HG02588 (cell line): ENCODE measurements around the gene FZD10.

Experiments used
- ATAC-seq: cut with Tn5 transposase; IDR thresholded peaks from one replicate; pipeline ENCODE4 v1.9.1; 2021; ENCODE audit warnings: mild to moderate bottlenecking, moderate library complexity; ENCODE audit not compliant: unreplicated experiment

Gene FZD10

DNA sequence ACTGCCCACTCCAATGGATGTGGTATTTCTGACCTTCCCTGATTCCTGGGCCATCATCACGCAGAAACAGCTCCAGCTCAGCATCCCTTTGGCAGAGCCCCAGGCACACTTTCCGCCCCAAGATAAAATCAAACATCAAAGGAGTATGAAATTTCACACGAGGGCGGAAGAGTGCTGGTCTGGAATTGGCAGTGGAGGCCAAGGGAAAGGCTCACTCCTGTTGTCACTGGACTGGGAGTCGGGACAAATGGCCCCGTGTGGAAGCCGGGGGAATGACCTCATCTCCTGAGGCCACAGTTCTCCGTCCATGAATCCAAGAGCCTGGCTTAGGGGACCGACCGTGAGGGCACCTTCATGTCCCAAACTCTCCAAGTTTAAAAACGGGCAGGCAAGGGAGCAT, 40.9 kb downstream of the FZD10 start:
- ATAC-seq: no peak

DNA sequence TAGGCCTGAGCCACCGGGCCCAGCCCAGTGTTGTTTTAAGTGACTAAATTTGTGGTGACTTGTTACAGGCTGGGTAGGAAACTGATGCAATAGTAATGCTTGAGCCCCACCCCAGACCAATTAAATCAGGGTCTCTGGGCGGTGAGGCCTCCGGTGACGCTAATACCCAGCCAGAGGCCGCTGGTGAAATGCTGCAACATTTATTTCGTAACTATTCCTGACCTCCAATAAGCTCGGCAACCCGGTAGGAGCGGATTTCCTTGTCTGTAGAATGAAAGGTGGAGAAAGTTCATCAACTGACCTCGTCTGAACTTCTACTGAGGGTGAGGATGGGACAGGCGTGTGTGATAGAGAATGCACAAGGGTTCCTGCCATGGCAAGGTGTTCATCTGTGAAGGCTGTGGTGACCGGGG, 42.3 kb downstream of the FZD10 start:
- no peak for ATAC-seq

DNA sequence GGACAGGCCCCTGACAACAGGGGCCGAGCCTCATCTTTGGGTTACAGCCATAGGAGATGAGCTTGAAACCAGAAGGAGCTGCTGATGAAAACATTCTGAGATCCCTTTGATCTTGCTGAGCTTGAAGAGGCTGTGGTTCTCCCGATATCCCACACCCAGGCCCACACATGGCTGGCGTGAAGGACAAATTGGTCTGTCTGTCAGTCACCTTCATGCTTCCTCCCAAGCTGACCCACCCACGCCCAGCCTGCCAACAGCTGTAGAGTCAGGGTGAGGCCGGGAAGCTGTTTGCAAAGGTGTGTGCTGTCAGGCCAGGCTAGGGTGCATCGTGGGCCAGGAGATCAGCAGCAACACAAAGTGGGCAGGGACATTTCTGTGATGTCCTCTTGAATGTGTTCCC, 43.2 kb downstream of the FZD10 start:
- no peak for ATAC-seq

DNA sequence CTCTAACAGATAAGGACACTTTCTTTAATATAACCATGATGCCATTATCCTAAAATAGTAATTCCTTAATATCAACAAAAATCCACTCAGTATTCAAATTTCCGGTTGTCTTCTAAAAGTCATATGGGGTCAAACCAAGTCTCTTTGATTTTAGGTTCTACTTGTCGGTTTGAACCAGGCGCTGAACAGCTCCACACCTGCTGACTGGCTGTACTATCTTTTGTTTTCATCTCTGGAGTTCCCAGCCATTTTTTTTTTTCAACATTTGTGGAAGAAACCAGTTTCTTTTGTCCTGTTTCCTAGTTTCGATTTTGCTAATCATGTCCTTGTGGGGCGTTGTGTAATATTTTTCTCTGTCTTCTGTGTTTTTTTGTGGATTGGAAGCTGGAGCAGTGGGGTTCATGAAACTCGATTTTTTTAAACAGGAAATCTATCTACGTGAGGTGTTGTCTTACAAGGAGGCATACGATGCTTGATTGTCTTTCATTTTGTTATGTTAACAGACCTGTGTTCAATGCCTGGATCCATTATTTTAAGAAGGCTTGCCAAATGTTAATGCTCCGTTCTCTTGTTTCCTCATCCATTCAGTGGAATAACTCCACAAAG, 50.2 kb downstream of the FZD10 start:
- ATAC-seq: no peak

DNA sequence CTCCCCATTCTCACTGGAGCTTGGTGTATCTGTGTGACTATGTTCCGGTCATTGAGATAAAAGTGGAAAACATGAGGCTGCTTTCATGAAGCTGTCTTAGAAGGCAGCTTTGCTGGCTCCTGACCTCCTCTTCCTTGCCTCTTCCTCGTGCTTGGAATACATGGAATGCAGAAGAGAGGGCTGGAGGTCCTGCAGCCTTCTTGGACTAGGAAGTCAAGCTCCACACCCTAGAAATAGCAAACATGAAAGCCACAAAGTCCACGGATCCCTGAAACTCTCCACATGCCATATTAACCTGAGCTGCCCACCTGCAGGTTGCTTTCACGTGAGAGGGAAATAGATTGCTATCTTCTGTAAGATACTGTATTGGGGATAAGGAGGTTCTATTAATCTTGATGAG, 51.0 kb downstream of the FZD10 start:
- no peak for ATAC-seq

DNA sequence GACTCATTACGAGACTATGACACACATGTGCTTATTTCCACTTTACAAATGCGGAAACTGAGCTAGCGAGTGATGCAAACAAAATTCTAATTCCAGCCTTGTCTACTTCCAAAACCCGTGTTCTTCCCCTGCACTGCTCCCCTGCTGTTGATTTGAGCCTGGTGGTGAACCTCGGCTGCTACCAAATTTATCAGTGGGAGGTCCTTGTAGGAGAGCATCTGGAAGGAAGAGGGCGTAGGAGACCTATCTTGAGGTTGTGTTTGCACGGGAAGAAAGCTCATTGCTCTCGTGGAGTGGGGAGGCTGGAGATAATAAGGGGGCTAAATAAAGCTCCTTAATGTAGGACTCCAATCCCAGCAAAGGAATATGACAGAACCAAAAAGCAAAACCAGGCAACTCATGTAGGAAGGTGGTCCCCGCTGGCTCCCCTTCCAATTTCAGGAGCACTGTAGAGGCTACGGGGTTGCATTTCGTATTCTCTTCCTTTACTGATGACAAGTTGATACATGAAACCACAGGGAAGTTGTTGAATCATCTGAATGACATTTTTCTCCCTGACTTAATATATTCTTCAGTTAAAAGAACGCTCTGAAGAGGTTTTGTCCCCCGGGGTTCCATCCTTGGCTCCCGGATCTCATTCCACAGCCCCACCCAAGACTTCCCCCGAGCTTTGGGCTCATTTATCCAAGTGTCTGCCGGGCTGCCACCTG, 52.6 kb downstream of the FZD10 start:
- no peak for ATAC-seq
